ENCODE data around the gene TBX10. TPM values are rescaled to one million over a fixed set of nuclear protein-coding genes. Genes with fewer than 3 reads are reported as not detected.

Gene TBX10
- total and polyA plus RNA-seq, 12 donors = not detected

DNA sequence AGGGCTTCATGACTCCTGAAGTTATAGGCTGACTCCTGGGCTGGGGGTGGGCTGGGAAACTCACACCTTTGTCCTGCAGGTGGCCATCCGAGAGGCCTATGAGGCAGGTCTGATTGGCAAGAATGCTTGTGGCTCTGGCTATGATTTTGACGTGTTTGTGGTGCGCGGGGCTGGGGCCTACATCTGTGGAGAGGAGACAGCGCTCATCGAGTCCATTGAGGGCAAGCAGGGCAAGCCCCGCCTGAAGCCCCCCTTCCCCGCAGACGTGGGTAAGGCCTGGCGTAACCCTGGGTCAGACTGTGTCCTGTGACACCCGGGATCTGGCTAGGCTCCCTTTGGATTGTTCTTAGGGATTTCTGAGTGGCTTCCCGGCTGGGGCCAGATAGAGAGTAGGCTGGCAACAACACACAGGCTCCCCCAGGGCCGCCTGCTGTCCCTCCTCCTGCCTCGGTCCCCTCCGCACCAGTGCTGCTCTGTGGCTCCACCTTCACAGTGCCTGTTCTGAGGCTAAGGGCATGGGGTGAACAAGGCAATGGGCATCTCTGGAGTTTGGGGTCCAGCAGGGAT is 29.2 kb downstream of the TBX10 start:
- Histone ChIP-seq H3K4me3 (no peak overlapping the region), H3K9me3 (replicated peaks in 1 of 3) (no peaks in the 10 kb centered on the region), H3K36me3 (replicated peaks in 1 of 2) (peaks cover 0 to 40% of the 10 kb centered on the region in 2 donors), H3K4me1 (replicated peaks in 1 of 2) (peaks cover 13 to 14% of the 10 kb centered on the region in 2 donors), H3K27ac (no peak overlapping the region), H3K27me3 (no peaks in the 10 kb centered on the region)
- DNase-seq = no peak
- TF ChIP-seq, protein P1, sequence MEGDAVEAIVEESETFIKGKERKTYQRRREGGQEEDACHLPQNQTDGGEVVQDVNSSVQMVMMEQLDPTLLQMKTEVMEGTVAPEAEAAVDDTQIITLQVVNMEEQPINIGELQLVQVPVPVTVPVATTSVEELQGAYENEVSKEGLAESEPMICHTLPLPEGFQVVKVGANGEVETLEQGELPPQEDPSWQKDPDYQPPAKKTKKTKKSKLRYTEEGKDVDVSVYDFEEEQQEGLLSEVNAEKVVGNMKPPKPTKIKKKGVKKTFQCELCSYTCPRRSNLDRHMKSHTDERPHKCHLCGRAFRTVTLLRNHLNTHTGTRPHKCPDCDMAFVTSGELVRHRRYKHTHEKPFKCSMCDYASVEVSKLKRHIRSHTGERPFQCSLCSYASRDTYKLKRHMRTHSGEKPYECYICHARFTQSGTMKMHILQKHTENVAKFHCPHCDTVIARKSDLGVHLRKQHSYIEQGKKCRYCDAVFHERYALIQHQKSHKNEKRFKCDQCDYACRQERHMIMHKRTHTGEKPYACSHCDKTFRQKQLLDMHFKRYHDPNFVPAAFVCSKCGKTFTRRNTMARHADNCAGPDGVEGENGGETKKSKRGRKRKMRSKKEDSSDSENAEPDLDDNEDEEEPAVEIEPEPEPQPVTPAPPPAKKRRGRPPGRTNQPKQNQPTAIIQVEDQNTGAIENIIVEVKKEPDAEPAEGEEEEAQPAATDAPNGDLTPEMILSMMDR (IDR thresholded peaks at IDR 0.05) = no peak
- TF ChIP-seq POLR2A (IDR thresholded peaks at IDR 0.05) = no peak
- intact Hi-C loops (cut with DNase I) = no loop called here
- WGBS, 4 donors = 88 to 94% (median 89%) methylated on average over 4 to 15 of the region's 15 CpGs

DNA sequence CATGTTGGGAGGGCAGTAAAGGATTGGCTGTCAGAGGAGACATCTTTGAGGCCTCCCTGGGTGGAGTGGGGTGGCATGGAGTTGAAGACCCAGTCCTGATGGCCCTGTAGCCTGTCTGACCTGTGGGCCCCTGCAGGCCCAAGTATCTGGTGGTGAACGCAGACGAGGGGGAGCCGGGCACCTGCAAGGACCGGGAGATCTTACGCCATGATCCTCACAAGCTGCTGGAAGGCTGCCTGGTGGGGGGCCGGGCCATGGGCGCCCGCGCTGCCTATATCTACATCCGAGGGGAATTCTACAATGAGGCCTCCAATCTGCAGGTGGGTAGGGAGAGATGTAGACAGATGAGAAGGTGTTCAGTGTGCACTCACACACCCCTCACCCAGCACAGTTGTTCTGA is 30.2 kb downstream of the TBX10 start:
- DNase-seq = no peak
- Histone ChIP-seq H3K27me3 (no peaks in the 10 kb centered on the region), H3K27ac (no peak overlapping the region), H3K9me3 (replicated peaks in 1 of 3) (no peaks in the 10 kb centered on the region), H3K4me3 (no peak overlapping the region), H3K4me1 (replicated peaks in 1 of 2) (peaks cover 13 to 14% of the 10 kb centered on the region in 2 donors), H3K36me3 (replicated peaks in 1 of 2) (peaks cover 0 to 40% of the 10 kb centered on the region in 2 donors)
- 90 to 93% (median 92%) methylated on average over 3 to 10 of the region's 10 CpGs for WGBS, 4 donors
- intact Hi-C loops (cut with DNase I) = no loop called here
- TF ChIP-seq, protein P1 (IDR thresholded peaks at IDR 0.05) = no peak
- TF ChIP-seq POLR2A (IDR thresholded peaks at IDR 0.05) = no peak

DNA sequence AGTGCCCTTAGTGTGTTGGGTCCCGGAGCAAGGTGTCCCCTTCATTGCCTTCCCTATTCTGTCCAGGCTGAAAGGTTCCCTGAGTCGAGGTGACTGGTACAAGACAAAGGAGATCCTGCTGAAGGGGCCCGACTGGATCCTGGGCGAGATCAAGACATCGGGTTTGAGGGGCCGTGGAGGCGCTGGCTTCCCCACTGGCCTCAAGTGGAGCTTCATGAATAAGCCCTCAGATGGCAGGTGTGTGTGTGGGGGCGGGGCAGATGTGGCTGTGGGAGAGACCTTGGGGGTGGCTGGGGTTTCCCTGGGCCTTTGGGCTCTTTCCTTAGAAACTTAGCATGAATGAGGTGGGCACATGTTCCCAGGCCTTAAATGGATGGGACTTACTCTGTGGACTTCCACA is 31.1 kb downstream of the TBX10 start:
- Histone ChIP-seq H3K4me1 (replicated peaks in 1 of 2) (peaks cover 13 to 14% of the 10 kb centered on the region in 2 donors), H3K36me3 (replicated peaks in 1 of 2) (peaks cover 0 to 40% of the 10 kb centered on the region in 2 donors), H3K27ac (no peak overlapping the region), H3K27me3 (no peaks in the 10 kb centered on the region), H3K4me3 (no peak overlapping the region), H3K9me3 (replicated peaks in 1 of 3) (no peaks in the 10 kb centered on the region)
- DNase-seq = no peak
- WGBS, 4 donors = 91 to 96% (median 93%) methylated on average over 8 of the region's 8 CpGs
- TF ChIP-seq POLR2A (IDR thresholded peaks at IDR 0.05) = no peak
- TF ChIP-seq, protein P1 (IDR thresholded peaks at IDR 0.05) = no peak
- intact Hi-C loops (cut with DNase I) = no loop called here

DNA sequence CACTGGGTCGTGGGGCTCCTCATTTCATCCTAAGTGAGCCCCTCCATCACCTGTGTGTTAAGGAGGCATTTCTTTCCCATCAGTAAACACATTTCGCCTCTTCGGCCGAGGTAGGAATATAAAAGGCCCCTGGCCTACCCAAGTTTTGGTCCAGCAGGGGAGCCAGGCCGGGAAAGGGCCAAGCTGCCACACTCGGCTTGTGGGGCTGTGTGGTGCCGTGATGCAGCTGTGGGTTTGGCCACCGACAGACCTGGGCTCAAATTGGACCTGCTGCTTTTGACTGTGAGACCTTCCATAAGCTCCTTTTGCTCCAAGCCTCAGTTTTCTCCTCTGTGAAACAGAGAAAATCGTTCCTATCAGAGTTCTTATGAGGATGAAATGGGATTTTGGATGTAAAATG is 32.1 kb downstream of the TBX10 start:
- Histone ChIP-seq H3K27me3 (no peaks in the 10 kb centered on the region), H3K27ac (no peak overlapping the region), H3K4me3 (peak overlapping the region; percentile 92 to 99 (median 96)), H3K36me3 (replicated peaks in 1 of 2) (peaks cover 0 to 40% of the 10 kb centered on the region in 2 donors), H3K9me3 (replicated peaks in 1 of 3) (no peaks in the 10 kb centered on the region), H3K4me1 (replicated peaks in 1 of 2) (peaks cover 13 to 14% of the 10 kb centered on the region in 2 donors)
- TF ChIP-seq, protein P1 (IDR thresholded peaks at IDR 0.05) = no peak
- no peak for TF ChIP-seq POLR2A (IDR thresholded peaks at IDR 0.05)
- no peak for DNase-seq
- WGBS, 4 donors = 48 to 64% (median 50%) methylated on average over 8 to 9 of the region's 9 CpGs
- intact Hi-C loops (cut with DNase I) = no loop called here
